ENCODE measurements around the gene PYGM.

- TF ChIP-seq CTCF (conservative IDR thresholded peaks at IDR 0.05 in 1 of 2, IDR thresholded peaks at IDR 0.05 in 1 of 2; ENCODE audit: low read depth in 1 of 2, low read length in 2 of 2): no peak
- TF ChIP-seq EZH2 (IDR thresholded peaks at IDR 0.05; ENCODE audit: low read length, missing control alignments): no peak
These were observed 4.0 kb downstream of the PYGM start for GRCh38 chr11:64755681-64756361.

Measured in fibroblast of lung (primary cell).